ENCODE measurements around the gene PAXX. TPM values are rescaled to one million over a fixed set of nuclear protein-coding genes. Genes with fewer than 3 reads are reported as not detected.
A peak's percentile ranks its signal among the peaks of the same experiment; 100 is the strongest.

The PAXX gene
- total RNA-seq, 1 donor from 2014 or later, result 50.7 TPM

DNA sequence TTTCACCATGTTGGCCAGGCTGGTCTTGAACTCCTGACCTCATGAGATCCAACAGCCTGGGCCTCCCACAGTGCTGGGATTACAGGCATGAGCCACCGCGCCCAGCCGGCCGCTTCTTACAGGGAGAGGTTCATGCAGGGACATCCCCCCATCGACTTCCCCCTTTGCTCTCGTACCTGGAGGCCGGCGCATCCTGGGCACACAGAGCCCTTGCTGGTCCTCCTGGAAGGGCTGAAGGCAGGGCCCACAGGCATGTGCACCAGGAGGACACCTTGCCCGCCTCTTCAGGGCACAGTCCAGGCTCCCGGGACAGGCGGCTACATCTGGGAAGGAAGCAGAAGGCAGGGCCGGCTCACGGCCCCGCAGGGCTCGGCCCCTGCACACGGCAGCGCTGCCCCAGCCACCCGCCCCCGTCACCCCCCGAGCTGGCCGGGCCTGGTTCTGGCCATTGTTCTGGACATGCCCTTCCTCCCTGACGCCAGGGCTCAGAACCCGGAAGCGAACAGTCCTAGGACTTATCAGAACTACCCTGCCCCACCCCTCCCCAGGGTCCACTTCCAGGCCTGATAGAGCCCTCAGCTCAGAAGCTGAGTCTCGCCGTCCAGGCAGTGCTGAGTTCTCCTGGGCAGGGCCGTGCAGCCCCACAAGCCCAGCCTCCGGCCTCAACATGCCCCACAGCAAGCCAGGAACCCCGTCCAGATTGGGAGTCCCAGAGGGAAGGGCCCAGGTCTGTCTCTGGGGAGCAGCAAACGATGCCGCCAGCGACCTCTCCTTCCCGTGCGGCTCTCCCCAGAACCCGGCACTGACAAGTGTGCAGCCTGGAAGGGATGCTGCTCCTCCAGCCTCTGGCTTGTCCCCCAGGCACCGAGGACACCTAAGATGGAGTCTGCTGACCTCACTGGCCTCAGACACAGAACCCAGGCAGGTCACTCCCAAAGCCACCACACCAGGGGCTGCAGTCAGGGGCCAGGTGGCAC lies 50.8 kb downstream of the PAXX start:
- no peak for DNase-seq
- TF ChIP-seq, protein P1, sequence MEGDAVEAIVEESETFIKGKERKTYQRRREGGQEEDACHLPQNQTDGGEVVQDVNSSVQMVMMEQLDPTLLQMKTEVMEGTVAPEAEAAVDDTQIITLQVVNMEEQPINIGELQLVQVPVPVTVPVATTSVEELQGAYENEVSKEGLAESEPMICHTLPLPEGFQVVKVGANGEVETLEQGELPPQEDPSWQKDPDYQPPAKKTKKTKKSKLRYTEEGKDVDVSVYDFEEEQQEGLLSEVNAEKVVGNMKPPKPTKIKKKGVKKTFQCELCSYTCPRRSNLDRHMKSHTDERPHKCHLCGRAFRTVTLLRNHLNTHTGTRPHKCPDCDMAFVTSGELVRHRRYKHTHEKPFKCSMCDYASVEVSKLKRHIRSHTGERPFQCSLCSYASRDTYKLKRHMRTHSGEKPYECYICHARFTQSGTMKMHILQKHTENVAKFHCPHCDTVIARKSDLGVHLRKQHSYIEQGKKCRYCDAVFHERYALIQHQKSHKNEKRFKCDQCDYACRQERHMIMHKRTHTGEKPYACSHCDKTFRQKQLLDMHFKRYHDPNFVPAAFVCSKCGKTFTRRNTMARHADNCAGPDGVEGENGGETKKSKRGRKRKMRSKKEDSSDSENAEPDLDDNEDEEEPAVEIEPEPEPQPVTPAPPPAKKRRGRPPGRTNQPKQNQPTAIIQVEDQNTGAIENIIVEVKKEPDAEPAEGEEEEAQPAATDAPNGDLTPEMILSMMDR (IDR thresholded peaks at IDR 0.05; ENCODE audit: partially characterized antibody, unreplicated experiment), result no peak
- Mint-ChIP-seq H3K4me3 (ENCODE audit: unreplicated experiment) (peak overlapping the region; percentile 72), H3K9me3 (ENCODE audit: unreplicated experiment) (peaks cover 2% of the 10 kb centered on the region), H3K36me3 (ENCODE audit: unreplicated experiment) (no peaks in the 10 kb centered on the region), H3K27me3 (ENCODE audit: unreplicated experiment) (peaks cover 2% of the 10 kb centered on the region), H3K4me1 (ENCODE audit: low read depth, unreplicated experiment) (no peaks in the 10 kb centered on the region), H3K27ac (ENCODE audit: unreplicated experiment) (no peak overlapping the region)

Other genes starting within 250 kb of the PAXX start
- gene LCN10, start 249.5 kb upstream of the PAXX start, total RNA-seq (ENCODE audit: unreplicated experiment), result not detected
- not detected for gene LCN6, start 243.9 kb upstream of the PAXX start, total RNA-seq (ENCODE audit: unreplicated experiment)
- not detected for gene LCN8, start 234.2 kb upstream of the PAXX start, total RNA-seq (ENCODE audit: unreplicated experiment)
- 1.9 TPM for gene LCN15, start 227.9 kb upstream of the PAXX start, total RNA-seq (ENCODE audit: unreplicated experiment)
- 46.1 TPM for gene TMEM141, start 201.1 kb upstream of the PAXX start, total RNA-seq (ENCODE audit: unreplicated experiment)
- 20.0 TPM for gene CCDC183, start 196.1 kb upstream of the PAXX start, total RNA-seq (ENCODE audit: unreplicated experiment)
- 149 TPM for gene RABL6, start 184.5 kb upstream of the PAXX start, total RNA-seq (ENCODE audit: unreplicated experiment)
- 15.3 TPM for gene AJM1, start 149.9 kb upstream of the PAXX start, total RNA-seq (ENCODE audit: unreplicated experiment)
- gene PHPT1, start 143.0 kb upstream of the PAXX start, total RNA-seq (ENCODE audit: unreplicated experiment), result 101 TPM
- 17.6 TPM for gene MAMDC4, start 140.1 kb upstream of the PAXX start, total RNA-seq (ENCODE audit: unreplicated experiment)
- gene EDF1, start 126.1 kb upstream of the PAXX start, total RNA-seq (ENCODE audit: unreplicated experiment), result 343 TPM
- 27.3 TPM for gene TRAF2, start 105.9 kb upstream of the PAXX start, total RNA-seq (ENCODE audit: unreplicated experiment)
- 77.9 TPM for gene FBXW5, start 47.7 kb upstream of the PAXX start, total RNA-seq (ENCODE audit: unreplicated experiment)
- gene C8G, start 47.2 kb upstream of the PAXX start, total RNA-seq (ENCODE audit: unreplicated experiment), result 14.5 TPM
- 2.9 TPM for gene LCN12, start 40.1 kb upstream of the PAXX start, total RNA-seq (ENCODE audit: unreplicated experiment)
- not detected for gene PTGDS, start 14.9 kb upstream of the PAXX start, total RNA-seq (ENCODE audit: unreplicated experiment)
- gene LCNL1, start 9.4 kb upstream of the PAXX start, total RNA-seq (ENCODE audit: unreplicated experiment), result not detected
- not detected for gene CLIC3, start 4.1 kb downstream of the PAXX start, total RNA-seq (ENCODE audit: unreplicated experiment)
- gene ABCA2, start 35.8 kb downstream of the PAXX start, total RNA-seq (ENCODE audit: unreplicated experiment), result 70.7 TPM
- 0.20 TPM for gene FUT7, start 39.7 kb downstream of the PAXX start, total RNA-seq (ENCODE audit: unreplicated experiment)
- gene NPDC1, start 53.8 kb downstream of the PAXX start, total RNA-seq (ENCODE audit: unreplicated experiment), result 260 TPM
- gene ENTPD2, start 61.6 kb downstream of the PAXX start, total RNA-seq (ENCODE audit: unreplicated experiment), result 0.69 TPM
- gene SAPCD2, start 78.1 kb downstream of the PAXX start, total RNA-seq (ENCODE audit: unreplicated experiment), result 13.5 TPM
- gene UAP1L1, start 85.1 kb downstream of the PAXX start, total RNA-seq (ENCODE audit: unreplicated experiment), result 5.1 TPM
- gene MAN1B1, start 94.6 kb downstream of the PAXX start, total RNA-seq (ENCODE audit: unreplicated experiment), result 59.8 TPM
- gene DPP7, start 122.3 kb downstream of the PAXX start, total RNA-seq (ENCODE audit: unreplicated experiment), result 30.8 TPM
- 5.5 TPM for gene GRIN1, start 146.7 kb downstream of the PAXX start, total RNA-seq (ENCODE audit: unreplicated experiment)
- 0.98 TPM for gene LRRC26, start 177.6 kb downstream of the PAXX start, total RNA-seq (ENCODE audit: unreplicated experiment)
- gene TMEM210, start 179.6 kb downstream of the PAXX start, total RNA-seq (ENCODE audit: unreplicated experiment), result not detected
- 72.9 TPM for gene ANAPC2, start 196.1 kb downstream of the PAXX start, total RNA-seq (ENCODE audit: unreplicated experiment)
- gene SSNA1, start 196.3 kb downstream of the PAXX start, total RNA-seq (ENCODE audit: unreplicated experiment), result 37.3 TPM
- gene TPRN, start 208.3 kb downstream of the PAXX start, total RNA-seq (ENCODE audit: unreplicated experiment), result 9.6 TPM
- gene TMEM203, start 213.2 kb downstream of the PAXX start, total RNA-seq (ENCODE audit: unreplicated experiment), result 36.5 TPM
- gene NDOR1, start 213.3 kb downstream of the PAXX start, total RNA-seq (ENCODE audit: unreplicated experiment), result 31.6 TPM
- gene RNF208, start 229.8 kb downstream of the PAXX start, total RNA-seq (ENCODE audit: unreplicated experiment), result 24.8 TPM
- gene CYSRT1, start 232.8 kb downstream of the PAXX start, total RNA-seq (ENCODE audit: unreplicated experiment), result 2.1 TPM
- 0.39 TPM for gene RNF224, start 235.1 kb downstream of the PAXX start, total RNA-seq (ENCODE audit: unreplicated experiment)
- not detected for gene SLC34A3, start 238.5 kb downstream of the PAXX start, total RNA-seq (ENCODE audit: unreplicated experiment)
- 192 TPM for gene TUBB4B, start 248.9 kb downstream of the PAXX start, total RNA-seq (ENCODE audit: unreplicated experiment)